Measurements from ENCODE around the gene CYTH1.
A peak's percentile ranks its signal among the peaks of the same experiment; 100 is the strongest.
"Not testable (repeated sequence)": the region's sequence is repeated elsewhere in the genome, so short reads cannot be mapped to it uniquely, and the experiment has no call there.

The CYTH1 gene

DNA sequence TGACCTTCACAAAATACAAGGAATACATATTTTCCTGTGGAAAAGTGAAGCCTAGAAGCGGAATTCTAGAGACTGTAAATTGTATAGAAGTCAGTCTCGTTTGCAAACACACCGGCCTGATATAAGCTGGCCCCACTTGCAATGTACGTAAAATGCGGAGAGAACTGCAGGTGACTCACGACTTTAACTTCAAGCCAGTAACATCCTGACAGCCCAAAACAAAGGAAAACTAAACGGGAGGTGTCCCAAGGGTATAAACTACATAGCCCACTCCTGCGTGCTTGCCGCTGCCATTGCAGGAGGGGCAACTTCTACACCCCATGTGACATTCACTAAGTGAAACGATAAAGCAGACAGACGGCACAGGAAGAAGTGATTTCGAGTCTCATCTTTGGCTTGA, 101.6 kb downstream of the CYTH1 start:
- no peak for DNase-seq

DNA sequence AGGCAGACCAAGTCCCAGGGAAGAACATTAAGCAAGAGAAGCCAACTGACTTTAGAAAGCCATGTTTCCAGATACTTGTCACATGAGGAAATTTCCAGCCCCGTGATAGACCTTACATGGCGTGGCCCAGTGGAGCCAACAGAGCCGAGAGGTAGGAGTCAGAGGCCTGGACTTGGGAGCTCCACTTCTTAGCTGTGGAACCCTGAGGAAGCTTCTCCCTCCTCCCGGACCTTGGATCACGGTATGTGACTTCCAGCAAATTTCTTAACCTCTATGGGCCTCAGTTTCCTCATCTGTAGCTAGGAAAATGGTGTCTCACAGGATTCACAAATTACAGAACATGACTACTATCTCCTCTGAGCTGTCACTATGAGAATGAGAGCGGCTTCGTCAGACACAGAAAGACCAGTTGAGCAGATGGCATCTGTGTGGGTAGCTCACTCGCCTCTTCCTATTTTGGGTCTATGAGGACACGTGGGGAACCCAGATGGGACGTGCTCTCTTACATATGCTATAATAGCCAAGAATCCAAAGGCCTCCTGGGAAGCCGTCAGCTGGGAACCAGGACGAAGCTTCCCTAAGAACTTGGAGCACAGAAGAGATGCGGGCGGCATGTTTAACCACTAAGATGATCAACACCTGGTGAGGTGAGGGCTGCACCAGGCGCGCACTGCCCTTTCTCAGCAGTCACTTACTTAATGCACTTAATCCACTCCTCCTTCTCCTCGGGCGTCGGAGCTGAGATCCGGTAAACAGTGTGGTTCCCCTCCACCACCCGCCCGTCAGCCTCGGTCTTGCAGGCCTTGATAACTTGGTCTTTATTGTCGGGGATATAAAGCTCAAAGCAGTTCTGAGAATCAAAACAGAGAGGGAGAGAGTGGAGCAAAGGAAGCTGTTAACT, 102.3 kb downstream of the CYTH1 start:
- DNase-seq = peak in 1 of 2 experiments; percentile 7

DNA sequence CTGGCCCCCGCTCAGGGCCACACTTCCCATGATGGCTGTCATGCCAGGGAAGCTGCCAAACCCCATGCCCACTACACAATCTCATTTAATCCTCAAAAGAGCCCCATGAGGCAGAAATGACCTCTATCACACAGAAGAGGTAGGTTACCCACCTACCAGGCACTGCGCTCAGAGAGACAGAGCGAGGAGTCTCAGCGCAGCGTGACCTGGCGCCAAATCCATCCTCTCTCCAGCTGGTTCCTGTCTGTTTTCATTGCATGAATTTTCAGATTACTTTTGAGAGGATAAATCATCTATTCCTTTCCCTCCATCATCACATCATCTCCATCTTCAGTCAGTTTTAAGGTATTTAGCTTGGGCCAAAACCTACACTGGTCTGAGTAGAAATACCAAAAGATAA, 103.4 kb downstream of the CYTH1 start:
- no peak for DNase-seq

DNA sequence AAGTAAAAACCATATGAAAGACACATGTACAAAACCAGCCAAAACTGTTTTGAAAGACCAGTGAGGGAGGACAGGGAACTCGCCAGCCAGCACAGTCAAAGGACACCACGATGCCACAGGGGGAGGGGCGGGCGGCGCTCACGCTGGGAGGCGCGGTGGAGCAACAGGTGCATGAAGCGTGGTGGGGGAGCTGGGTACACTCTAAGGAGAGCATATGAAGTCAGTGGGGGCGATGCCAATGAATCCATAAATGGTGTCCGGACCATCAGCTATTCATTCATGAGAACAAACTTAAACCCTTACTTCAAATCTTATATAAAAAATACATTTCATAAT, 103.9 kb downstream of the CYTH1 start:
- no peak for DNase-seq

DNA sequence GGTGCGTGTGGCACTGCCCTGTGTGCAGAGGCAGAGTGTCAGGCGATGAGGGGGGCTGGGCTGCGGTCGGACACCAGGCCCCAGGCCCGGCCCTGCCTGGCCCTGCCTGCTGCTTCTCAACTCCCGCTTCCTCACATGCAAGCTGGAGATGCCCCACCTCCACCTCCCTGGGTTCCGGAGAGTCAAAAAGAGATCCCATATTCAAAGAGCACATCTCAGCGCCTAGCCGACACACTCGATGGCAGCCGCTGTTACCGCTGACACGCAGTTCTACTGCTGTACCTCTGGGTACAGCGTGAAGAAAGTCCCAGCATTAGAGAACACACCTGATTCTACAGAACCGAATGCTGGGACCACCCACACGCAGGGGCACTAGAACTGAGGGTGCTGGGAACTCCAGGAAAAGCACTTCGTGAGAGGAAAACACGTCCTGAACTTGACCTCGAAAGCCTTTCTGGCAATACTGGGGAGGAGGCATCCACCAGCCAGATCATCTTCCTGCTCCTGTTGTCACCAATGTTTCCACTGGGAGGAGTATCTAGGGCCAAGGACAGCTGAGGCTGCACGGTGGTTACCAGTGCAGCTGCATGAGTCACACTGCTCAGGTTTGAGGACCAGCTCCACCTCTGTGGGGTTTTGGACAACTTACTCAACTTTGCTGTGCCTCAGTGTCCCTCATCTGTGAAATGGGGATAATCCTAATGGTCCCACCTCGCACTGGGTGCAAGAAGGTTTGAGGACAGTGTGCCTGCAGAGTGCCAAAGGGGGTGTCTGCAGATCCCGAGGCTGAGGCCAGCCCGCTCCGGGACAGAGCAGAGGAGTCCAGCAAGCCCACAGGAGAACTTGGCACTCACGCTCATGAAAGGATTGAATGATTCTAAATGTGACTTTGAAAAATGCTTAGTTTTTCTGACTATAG, 104.5 kb downstream of the CYTH1 start:
- DNase-seq = no peak

DNA sequence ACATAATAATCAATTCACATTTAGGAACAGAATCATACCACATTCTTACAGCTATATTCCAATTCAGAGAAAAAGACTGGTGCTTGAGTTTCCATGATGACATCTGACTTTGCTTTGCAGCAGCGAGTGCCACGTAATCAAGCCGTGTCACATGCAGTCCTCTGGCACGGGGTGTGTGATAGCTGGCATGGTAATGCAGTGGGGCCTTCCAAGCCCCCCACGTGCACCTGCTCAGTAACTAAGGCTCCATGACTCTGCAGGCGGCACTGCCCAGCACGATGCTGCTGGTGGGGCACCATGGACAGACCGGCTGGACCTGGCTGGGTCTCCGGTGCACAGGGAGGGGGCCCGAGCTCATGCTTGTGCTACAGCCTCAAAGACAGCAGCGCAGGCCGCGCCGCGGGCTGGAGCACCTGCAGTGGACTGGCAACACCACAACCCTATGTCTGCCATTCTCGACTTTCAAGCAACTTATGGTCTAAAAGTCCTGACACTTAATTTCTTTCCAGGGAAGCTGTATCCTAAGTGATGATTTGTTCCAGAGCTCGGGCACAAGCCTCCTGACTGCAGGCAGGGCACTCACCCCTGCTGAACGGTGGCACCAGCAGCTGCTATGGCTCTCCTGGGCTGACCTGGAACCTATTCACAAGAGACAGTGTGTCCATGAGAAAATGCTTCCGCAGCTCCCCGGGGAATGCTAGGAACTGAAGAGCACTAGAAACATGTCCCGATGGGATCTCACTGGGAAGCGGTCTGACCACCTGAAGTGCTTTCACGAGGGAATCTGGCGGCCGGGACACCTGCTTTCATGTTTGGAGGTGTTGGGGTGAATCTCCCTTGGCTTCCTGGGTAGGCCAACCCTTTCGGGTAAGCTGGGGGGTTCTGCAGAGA, 105.4 kb downstream of the CYTH1 start:
- no peak for DNase-seq

DNA sequence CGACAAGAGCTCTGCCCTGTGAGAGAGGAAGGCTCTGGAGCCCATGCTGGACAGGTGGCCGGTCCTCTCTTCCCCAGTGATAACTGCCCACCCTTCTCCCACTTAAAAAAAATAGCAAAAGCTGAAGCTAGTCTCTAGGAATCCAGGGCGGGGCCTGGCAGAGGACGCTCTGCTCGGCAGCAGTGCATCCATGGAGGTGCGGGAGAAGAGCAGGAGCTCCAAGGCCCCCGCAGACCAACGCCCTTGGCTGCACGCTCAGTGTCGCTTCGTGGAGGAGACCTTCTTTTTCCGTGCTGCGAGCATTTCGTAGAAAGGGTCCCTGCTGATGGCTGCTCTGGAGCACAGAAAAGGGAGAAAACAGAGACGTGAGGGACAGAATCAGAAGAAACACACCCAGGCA, 106.2 kb downstream of the CYTH1 start:
- DNase-seq = no peak

DNA sequence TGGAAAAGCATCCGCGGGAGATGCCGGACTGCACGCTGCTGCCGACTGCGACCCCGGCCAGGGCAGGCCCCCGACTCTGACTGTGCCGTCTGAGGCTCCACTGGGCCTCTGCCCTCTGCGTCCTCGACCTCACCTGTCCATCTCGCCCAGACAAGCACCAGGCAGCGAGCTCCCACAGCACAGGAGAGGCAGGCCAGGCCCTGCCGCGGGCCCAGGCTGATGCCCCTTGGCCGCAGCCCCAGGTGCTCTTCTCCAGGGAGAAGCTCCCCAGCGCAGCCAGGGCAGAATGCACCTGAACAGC, 106.8 kb downstream of the CYTH1 start:
- no peak for DNase-seq

DNA sequence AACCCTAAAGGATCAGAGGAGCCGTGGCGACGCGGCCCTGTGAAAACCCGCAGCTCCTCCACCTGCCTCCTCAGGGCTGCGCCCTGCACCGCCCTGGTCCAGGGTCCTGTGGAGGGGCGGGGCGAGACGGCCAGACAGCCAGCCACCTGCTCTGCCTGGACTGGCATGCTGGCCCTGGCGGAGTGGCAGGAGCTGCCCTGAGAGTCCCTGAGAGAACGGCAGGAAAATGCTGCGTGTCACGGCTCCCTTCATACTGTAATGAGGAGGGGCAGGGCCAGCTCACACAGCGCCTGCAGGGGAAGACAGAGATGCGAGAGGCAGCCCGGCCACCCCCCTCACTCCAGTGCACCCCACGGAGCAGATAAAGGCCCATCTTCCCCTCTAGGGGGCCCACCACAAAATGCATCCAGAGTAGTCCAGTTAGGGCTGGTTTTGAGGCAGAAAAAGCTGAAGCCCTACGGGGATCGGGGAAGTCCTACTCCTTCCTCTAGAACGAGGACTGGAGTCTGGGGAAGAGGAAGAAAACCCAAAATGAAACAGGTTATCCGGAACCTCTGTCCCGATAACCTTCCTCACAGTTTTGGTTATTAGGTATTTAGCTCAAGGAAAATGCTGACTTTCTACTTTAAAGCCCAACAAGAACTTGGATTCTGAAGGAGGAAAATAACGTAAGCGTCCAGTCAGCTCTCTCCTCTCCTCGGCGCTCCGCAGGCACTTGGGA, 107.3 kb downstream of the CYTH1 start:
- no peak for DNase-seq

DNA sequence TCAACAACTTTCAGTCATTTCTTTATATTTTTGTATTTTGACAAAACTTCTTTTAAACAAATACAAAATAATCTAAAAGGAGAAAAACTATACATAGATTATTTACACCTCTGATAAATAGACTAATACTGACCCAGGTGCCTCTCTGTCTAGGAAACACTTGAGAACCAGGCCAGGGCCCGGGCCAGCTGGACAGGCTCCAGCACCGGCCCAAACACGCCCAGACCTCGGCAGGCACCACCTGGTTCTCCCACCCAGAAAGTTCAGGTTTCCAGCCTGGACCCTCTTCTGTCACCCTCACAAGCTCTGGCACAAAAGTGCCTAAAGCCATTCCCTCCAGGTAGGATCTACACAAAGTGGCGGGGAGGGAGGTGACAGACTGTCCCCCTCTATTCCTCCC, 107.9 kb downstream of the CYTH1 start:
- no peak for DNase-seq

DNA sequence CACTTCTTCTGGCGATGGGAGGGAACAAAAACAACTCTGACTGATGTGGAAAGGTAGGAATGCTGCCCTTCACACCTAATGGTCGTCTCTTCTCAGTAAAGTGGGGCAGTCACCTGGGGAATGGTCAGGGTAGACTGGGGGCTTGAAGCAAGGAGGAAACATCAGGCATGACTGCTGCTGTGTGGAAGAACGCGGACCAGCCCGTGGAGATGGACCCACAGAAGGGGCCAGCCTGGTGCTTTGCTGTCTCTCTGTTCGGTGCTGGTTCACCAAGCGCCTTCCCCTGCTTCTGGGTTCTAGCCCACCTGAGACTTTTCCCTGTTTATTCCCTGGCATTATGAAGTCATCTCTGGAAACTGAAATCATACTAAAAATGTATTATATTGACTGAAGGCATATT, 108.7 kb downstream of the CYTH1 start:
- no peak for DNase-seq

DNA sequence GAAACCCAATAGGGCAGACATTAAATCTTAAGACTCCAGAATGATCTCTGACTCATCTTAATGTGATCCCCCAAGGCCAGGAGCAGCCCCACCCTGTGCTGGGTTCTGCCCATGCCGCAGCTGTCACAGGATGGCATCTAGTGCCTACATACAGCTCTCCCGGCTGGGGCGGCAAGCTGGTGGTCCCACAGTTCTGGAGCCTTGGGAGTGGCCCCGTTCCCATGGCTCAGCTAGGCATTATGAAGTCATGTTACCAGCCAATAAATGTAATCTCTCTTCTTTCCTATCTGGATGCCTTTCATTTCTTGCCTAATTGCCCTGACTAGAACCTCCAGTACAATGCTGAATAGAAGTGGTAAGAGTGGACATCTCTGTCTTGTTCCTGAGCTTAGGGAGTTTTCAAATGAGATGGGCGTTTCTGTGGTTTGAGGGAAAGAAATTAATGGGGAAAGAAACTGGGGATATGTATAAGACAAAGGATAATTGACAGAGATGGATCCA, 109.2 kb downstream of the CYTH1 start:
- DNase-seq = no peak

DNA sequence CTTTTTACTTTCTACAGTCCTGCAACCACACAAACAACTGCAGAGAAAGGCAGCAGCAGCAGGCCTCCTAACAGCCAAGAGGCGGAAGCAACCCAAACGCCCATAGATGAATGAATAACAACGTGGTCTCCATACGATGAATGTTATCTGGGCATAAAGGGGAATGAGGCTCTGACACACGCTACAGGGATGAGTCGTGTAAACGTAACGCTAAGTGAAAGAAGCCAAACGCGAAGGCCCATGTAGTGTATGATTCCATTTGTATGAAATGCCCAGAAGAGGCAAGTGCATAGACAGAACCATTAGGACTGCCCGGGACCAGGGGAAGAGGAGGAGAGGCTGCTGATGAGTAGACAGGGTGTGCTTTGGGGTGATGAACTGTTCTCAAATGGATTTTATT, 110.1 kb downstream of the CYTH1 start:
- no peak for DNase-seq

DNA sequence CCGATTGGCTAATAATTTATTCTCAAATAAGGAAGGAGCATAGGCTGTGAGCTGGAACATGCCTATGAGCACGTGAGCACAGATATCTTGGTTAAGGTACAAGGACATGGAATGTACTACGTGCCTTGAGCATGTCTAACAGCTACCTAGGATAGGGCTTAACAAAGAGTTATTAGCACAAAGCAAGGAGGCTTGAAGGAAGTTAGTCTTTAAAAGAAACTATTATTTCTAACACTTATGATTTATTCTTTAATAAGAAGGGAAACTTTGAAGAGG, 110.4 kb downstream of the CYTH1 start:
- not testable (repeated sequence) for DNase-seq

DNA sequence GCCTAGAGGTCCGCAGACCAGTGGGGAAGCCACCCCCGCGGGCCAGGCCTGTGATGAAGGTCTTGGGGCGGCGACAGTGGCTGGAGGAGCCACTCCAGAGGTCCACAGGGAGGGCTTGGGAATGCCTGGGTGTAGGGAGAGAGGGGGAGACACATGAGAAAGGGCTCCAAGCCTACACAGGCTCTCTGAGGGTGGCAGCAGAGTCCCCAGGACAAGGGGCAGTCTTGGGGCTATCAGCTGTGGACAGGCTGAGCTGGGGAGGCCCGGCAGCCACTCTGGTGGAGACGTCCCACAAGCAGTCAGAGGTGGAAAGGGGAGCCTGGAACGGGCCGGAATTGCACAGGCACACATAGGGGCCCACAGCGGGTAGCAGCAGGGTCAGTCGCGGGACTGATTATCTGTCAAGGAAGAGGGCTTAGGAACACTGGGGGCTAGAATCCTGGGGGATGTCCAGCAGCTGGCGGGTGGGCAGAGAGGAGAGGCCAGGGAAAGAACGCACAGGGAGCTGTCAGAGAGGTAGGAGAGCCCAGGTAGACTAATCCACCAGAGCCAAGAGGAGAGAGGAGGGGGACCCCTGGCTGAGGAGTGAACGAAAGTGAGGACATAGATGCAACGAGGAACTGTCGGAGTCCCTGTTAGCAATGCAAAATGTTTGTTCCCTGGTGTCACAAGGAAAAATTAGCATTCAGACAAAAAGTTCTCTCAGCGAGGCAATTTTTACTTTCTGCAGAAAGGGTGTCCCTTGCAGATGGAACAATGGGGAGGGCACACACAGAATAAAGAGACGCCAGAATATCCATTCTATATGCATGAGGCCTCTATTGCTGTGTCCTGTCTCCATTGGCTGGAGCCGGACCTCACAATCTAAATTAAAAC, 111.0 kb downstream of the CYTH1 start:
- DNase-seq = no peak

DNA sequence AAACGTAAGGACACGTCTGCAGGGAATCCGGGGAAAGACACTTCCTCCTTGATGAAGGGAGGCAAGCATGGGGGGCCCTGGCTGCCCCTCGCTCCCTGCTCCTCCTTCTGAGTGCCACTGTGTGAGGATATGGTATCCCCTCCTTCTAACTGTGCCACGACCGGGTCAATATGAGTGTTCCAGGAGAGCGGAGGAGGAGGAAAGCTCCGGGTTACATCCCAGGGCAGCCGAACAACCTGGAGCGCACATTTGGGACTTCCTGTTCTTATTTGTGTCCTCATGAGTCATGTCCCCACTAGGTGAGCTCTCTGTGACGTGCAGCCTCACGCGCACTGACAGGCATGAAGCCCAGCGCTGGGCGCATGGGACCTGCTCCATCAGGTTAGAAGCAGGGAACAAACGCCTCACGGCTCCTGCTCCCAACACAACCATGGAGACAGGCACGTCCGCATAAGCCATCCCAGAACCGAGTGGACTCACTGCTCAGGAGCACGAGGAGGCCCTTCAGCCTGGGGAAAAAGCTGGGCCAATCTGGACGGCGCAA, 112.0 kb downstream of the CYTH1 start:
- no peak for DNase-seq

DNA sequence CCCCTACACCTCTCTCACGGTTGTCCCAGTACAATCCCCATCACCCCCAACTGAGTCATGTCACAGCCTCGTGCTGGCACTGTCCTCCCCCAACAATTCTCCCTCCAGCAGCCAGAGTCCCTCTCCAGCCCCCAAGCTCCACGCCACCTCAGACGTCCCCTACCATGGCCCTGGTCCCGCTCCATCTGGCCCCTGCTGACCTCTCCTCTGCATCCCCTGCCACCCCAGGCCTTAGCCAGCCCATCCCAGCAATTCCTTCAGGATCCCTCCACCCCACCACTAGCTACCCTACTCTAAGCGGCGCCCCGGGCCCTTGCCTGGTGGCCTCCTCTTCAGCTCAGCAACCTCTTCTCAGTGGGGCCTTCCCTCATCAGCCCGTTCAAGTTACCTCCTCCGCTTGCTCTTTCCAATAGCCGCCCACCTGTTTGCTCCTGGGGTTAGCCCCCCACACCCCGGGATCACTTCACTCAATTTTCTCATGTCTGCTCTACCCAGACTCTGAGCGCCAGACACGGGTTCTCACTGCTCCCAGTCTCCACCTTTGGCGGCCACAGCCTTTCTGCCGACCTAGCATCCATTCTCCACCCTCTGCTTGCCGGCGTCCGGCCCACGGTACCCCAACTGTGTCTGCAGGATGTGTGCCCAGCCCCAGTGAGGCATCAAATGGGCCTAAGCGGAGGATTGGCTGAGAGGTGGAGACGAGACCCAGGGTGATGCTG, 112.7 kb downstream of the CYTH1 start:
- DNase-seq = no peak

DNA sequence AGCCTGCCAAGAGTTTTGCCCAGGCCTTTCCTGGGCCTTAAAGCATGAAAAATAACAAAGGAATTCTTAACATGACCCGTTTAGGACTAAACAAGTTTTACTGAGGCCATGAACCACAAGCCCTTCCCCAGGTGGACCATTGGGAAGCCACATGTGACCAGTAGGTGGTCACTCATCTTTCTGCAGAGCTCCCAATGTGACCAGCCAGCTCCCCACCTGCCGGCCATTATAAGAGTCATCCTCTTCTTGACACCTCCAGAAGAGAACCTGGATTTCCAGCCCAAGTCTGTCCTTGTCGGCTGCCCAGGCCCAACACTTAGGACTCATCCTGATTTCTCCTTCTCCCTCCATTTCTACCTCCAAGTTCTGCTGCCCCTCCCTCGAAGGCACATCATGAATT, 113.2 kb downstream of the CYTH1 start:
- DNase-seq = no peak

DNA sequence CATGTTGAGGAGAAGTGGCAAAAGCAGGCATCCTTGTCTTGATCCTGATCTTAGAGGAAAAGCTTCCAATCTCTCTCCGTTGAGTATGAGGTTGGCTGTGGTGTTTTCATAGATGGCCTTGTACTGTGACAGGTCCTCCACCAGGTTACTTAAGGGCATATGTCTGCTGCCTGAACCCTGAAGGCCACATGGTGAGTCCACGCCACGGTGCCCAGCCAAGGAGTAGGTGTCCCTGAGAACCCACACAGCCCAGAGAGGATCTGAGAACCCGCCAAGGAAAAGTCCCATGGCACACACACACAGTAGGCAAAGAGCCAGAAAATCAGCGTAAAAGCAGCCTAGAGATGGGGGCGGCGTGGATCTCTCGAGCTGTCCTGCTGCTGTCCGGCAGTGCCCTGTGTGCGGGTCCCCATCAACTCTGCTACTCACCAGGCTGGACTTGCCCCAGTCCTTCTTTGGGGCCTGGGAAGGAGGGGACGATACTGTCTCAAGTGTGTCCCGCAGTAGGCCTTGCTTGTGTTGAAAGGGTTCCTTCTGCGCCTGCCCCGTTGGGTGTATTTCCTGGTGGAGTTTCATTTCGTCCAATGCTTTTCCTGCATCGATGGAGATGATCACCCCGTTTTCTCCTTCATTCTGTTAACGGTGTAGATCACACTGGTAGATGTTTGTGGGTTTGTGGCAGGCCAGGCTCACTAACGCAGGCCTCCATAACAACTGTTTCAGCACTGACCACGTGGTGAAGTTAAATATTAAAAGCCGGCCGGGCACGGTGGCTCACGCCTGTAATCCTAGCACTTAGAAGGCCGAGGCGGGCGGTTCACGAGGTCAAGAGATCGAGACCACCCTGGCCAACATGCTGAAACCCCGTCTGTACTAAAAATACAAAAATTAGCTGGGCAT, 114.1 kb downstream of the CYTH1 start:
- no peak for DNase-seq

DNA sequence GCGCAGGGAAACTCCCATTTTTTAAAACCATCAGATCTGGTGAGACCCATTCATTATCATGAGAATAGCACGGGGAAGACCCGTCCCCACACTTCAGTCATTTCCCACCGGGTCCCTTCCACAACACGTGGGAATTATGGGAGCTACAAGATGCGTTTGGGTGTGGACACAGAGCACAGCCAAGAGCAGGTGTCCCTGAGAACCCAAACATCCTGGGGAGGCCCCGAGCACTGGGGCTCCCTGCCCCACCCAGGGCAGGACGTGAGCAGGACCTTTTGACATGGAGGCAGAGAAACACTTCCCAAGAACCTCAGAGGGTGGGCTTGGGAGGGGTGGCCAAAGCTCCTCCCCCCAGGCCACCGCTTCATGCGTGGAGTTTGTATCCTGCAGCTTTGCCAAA, 115.0 kb downstream of the CYTH1 start:
- no peak for DNase-seq
